ENCODE data around the gene ABCA7. TPM values are rescaled to one million over a fixed set of nuclear protein-coding genes. Genes with fewer than 3 reads are reported as not detected.

ABCA7 gene
- total and polyA plus RNA-seq, 2 experiments from 2014 or later, result 17.8 to 26.8 TPM

DNA sequence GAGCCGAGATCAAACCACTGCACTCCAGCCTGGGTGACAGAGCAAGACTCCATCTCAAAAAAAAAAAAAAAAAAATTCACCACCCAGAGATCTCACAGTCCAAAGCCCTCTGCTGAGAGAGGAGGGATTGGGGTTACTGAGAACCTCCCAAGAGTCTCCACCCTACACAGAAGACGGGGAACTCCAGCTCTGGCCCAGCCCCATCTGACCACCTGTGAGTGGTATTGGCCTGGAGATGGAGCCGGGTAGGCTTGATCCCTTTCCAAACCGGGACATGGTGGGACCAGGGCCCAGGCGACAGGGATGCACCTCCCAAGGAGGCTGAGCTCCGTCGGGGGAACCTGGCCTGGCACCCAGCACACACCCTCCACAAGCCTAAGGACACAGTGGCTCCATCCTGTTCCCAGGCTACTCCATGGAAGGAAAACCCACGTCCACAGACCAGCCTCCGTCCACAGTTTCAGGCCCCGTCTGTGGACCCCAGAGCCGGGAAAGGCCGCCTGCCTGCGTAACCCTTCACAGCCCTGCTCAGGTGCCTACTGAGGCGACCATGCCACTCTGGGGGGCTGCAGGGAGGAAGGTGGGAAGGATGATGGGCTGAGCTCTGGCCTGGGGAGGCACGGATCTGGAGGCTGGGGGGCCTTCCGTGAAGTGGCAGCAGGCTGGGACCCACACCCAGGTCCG, 20.8 kb upstream of the ABCA7 start:
- TF ChIP-seq, protein P1, sequence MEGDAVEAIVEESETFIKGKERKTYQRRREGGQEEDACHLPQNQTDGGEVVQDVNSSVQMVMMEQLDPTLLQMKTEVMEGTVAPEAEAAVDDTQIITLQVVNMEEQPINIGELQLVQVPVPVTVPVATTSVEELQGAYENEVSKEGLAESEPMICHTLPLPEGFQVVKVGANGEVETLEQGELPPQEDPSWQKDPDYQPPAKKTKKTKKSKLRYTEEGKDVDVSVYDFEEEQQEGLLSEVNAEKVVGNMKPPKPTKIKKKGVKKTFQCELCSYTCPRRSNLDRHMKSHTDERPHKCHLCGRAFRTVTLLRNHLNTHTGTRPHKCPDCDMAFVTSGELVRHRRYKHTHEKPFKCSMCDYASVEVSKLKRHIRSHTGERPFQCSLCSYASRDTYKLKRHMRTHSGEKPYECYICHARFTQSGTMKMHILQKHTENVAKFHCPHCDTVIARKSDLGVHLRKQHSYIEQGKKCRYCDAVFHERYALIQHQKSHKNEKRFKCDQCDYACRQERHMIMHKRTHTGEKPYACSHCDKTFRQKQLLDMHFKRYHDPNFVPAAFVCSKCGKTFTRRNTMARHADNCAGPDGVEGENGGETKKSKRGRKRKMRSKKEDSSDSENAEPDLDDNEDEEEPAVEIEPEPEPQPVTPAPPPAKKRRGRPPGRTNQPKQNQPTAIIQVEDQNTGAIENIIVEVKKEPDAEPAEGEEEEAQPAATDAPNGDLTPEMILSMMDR (IDR thresholded peaks at IDR 0.05; ENCODE audit: poor library complexity), result no peak
- TF ChIP-seq EZH2 (IDR thresholded peaks at IDR 0.05; ENCODE audit: borderline replicate concordance) (no peak), EZH2phosphoT487 (IDR thresholded peaks at IDR 0.05; ENCODE audit: low read depth, severe bottlenecking, unreplicated experiment) (no peak)
- Histone ChIP-seq H3K27me3 (no peaks in the 10 kb centered on the region), H3K4me1 (ENCODE audit: insufficient read depth) (peaks cover 42% of the 10 kb centered on the region), H3K9me3 (ENCODE audit: low read depth) (no peaks in the 10 kb centered on the region), H3K36me3 (replicated peaks; ENCODE audit: insufficient read depth, low read depth) (no peaks in the 10 kb centered on the region), H3K79me2 (peaks cover 66% of the 10 kb centered on the region), H3K4me2 (peak overlapping the region; percentile 99), H4K20me1 (ENCODE audit: insufficient read depth, poor library complexity, severe bottlenecking) (peaks cover 65% of the 10 kb centered on the region), H3K27ac (no peak overlapping the region), H3K9me2 (replicated peaks; ENCODE audit: insufficient read depth) (no peaks in the 10 kb centered on the region), H3K4me3 (no peak overlapping the region), H2AFZ (no peak overlapping the region)
- DNase-seq (ENCODE audit: low spot score), result no peak
- 84% methylated on average over 17 of the region's 17 CpGs for WGBS (ENCODE audit: low lambda C conversion rate, missing lambda C conversion rate)

DNA sequence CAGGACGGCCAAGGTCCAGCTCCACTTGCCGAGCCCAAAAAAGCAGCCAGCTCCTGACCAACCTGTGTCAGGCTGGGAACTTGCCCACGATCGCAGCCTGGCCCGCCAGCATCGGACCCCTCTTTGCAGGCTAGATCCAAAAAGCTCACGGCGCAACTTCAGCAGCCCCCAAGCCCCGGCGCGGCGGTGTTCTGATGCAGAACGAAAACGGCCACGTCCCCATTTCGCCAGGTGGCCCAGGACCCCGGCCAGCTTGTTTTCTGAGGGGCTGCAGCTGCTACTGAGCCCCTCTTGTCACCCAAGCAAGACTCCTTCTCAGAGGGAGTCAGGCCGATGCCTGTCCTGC, 20.3 kb upstream of the ABCA7 start:
- Histone ChIP-seq H3K4me1 (ENCODE audit: insufficient read depth) (peaks cover 42% of the 10 kb centered on the region), H3K27ac (no peak overlapping the region), H3K79me2 (peaks cover 63% of the 10 kb centered on the region), H2AFZ (no peak overlapping the region), H4K20me1 (ENCODE audit: insufficient read depth, poor library complexity, severe bottlenecking) (peaks cover 60% of the 10 kb centered on the region), H3K36me3 (replicated peaks; ENCODE audit: insufficient read depth, low read depth) (no peaks in the 10 kb centered on the region), H3K9me2 (replicated peaks; ENCODE audit: insufficient read depth) (no peaks in the 10 kb centered on the region), H3K4me3 (peak overlapping the region; percentile 29), H3K27me3 (no peaks in the 10 kb centered on the region), H3K9me3 (ENCODE audit: low read depth) (no peaks in the 10 kb centered on the region), H3K4me2 (peak overlapping the region; percentile 99)
- WGBS (ENCODE audit: low lambda C conversion rate, missing lambda C conversion rate), result 80% methylated on average over 18 of the region's 18 CpGs
- TF ChIP-seq EZH2 (IDR thresholded peaks at IDR 0.05; ENCODE audit: borderline replicate concordance), result no peak
- no peak for TF ChIP-seq EZH2phosphoT487 (IDR thresholded peaks at IDR 0.05; ENCODE audit: low read depth, severe bottlenecking, unreplicated experiment)
- TF ChIP-seq, protein P1 (IDR thresholded peaks at IDR 0.05; ENCODE audit: poor library complexity), result no peak
- no peak for DNase-seq (ENCODE audit: low spot score)

DNA sequence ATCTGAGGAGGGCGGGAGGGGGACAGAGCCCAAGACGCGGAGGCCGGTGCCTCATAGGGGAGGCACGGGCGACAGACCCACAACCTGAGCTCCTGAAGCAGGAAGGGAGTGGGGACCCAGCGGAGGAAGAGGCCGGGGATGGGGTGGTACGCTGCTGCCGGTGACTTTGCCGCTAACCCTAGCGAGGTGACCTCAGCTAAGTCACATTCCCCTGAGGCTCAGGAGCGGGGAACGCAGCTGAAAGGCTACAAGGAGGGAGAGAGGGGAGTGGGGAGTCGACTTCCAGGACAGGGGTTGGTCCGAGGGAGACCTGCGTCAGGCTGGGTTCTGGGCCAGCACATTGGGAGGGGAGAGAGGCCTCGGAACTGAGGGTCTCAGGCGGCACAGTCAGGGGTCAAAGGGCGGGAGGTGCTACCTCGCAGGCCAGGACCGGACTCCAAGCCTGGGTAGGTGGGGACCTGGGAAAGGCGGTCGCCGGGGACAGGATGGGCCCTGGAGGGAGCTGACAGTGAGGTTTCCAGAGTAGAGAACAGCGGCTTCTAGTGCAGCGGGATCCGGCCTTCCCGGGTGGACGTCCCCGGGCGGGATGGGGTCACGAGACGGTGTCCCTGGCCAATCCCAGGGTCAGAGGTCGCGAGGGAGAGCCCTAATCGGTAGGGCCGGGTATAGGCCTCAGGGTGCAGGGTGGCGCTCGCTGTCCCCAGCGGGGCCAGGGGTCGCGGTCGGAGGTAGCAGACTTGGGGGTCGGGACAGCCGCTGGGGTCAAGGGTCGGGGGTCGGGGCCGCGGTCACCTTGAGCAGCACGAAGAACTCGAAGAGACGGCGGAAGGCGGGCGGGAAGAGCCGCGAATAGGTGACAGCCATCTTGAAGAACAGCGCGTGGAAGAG, 19.7 kb upstream of the ABCA7 start:
- peaks cover 43% of the 10 kb centered on the region for H3K4me1 ChIP-seq (ENCODE audit: insufficient read depth)

More for the DNA sequence above, 19.7 kb upstream of the ABCA7 start:
- Histone ChIP-seq H2AFZ (no peak overlapping the region), H3K4me3 (peak overlapping the region; percentile 29), H3K27me3 (no peaks in the 10 kb centered on the region), H3K36me3 (replicated peaks; ENCODE audit: insufficient read depth, low read depth) (no peaks in the 10 kb centered on the region), H3K79me2 (peaks cover 60% of the 10 kb centered on the region), H3K27ac (peak overlapping the region; percentile 42), H3K9me2 (replicated peaks; ENCODE audit: insufficient read depth) (no peaks in the 10 kb centered on the region), H4K20me1 (ENCODE audit: insufficient read depth, poor library complexity, severe bottlenecking) (peaks cover 53% of the 10 kb centered on the region), H3K4me2 (peak overlapping the region; percentile 99), H3K9me3 (ENCODE audit: low read depth) (no peaks in the 10 kb centered on the region)
- WGBS (ENCODE audit: low lambda C conversion rate, missing lambda C conversion rate), result 6% methylated on average over 34 of the region's 60 CpGs
- TF ChIP-seq EZH2 (IDR thresholded peaks at IDR 0.05; ENCODE audit: borderline replicate concordance) (no peak), EZH2phosphoT487 (IDR thresholded peaks at IDR 0.05; ENCODE audit: low read depth, severe bottlenecking, unreplicated experiment) (no peak)
- TF ChIP-seq, protein P1 (IDR thresholded peaks at IDR 0.05; ENCODE audit: poor library complexity), result no peak
- DNase-seq (ENCODE audit: low spot score), result no peak

Measured in hepatocyte (in vitro differentiated cells).